ENCODE results near the gene RAB23. TPM values are rescaled to one million over a fixed set of nuclear protein-coding genes. Genes with fewer than 3 reads are reported as not detected.

RAB23 gene
- total and polyA plus RNA-seq, 8 donors = 0.69 to 4.5 (median 1.6) TPM

DNA sequence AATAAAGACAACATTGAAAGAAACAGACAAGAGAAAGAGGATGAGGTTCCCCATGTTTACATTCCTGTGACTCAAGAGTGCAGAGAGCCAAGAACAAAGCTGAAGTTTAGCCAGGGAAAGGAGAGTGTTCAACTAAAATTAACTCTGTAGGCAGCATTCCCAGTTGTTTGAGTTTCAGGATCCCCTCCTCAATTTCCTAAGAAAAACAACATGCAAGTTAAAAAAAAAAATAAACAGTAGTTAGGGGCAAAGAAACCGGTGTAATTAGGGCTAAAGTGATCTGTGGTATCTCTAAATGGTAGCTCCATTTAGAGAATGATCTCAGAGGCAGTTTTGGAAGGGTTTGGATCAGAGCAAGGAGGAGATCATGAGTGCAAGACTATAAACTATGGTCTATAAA is 30.9 kb upstream of the RAB23 start:
- ATAC-seq = peak in 1 of 4 donors; percentile 52
- FAIRE-seq = peak; percentile 80
- no peak for DNase-seq
- Histone ChIP-seq H3K9me3 (no peaks in the 10 kb centered on the region), H3K27me3 (no peaks in the 10 kb centered on the region), H3K4me3 (no peak overlapping the region), H3K4me1 (no peaks in the 10 kb centered on the region), H3K27ac (no peak overlapping the region), H3K36me3 (no peaks in the 10 kb centered on the region)
- intact Hi-C loops (cut with DNase I) = no loop called here
- TF ChIP-seq, protein P1, sequence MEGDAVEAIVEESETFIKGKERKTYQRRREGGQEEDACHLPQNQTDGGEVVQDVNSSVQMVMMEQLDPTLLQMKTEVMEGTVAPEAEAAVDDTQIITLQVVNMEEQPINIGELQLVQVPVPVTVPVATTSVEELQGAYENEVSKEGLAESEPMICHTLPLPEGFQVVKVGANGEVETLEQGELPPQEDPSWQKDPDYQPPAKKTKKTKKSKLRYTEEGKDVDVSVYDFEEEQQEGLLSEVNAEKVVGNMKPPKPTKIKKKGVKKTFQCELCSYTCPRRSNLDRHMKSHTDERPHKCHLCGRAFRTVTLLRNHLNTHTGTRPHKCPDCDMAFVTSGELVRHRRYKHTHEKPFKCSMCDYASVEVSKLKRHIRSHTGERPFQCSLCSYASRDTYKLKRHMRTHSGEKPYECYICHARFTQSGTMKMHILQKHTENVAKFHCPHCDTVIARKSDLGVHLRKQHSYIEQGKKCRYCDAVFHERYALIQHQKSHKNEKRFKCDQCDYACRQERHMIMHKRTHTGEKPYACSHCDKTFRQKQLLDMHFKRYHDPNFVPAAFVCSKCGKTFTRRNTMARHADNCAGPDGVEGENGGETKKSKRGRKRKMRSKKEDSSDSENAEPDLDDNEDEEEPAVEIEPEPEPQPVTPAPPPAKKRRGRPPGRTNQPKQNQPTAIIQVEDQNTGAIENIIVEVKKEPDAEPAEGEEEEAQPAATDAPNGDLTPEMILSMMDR (IDR thresholded peaks at IDR 0.05) = no peak
- 38 to 73% methylated on average over 1 of the region's 1 CpG for WGBS, 2 donors

- H3K4me1 ChIP-seq = no peaks in the 10 kb centered on the region
- H3K27me3 ChIP-seq = no peaks in the 10 kb centered on the region
- H3K4me3 ChIP-seq = no peak overlapping the region
- intact Hi-C loops (cut with DNase I) = no loop called here
- H3K9me3 ChIP-seq = no peaks in the 10 kb centered on the region
- 87 to 89% methylated on average over 9 of the region's 9 CpGs for WGBS, 2 donors
- H3K27ac ChIP-seq = no peak overlapping the region
- FAIRE-seq = no peak
- H3K36me3 ChIP-seq = no peaks in the 10 kb centered on the region
- TF ChIP-seq, protein P1 (IDR thresholded peaks at IDR 0.05) = no peak
- DNase-seq = no peak
- ATAC-seq = no peak
These were observed 30.0 kb upstream of the RAB23 start for GRCh38 chr6:57252137-57252536.

DNA sequence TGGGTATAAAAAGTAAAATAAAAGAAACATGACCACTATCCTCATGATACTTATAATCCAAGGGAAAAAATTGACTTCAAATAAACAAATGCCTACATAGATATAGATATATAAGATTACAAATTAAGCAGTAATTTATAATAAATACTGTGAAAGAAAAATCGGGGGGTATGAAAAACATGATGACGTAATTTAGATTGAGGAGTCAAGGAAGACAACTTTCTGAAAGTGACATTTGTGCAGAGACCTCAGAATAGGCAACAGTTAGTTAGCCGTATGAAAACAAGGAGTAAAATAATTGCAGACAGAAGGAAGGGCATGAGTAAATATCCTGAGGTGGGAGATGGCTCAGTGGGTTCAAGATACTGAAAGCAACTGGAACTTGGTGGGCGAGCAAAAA is 28.2 kb upstream of the RAB23 start:
- intact Hi-C loops (cut with DNase I) = no loop called here
- no peak for ATAC-seq
- TF ChIP-seq, protein P1 (IDR thresholded peaks at IDR 0.05) = no peak

DNA sequence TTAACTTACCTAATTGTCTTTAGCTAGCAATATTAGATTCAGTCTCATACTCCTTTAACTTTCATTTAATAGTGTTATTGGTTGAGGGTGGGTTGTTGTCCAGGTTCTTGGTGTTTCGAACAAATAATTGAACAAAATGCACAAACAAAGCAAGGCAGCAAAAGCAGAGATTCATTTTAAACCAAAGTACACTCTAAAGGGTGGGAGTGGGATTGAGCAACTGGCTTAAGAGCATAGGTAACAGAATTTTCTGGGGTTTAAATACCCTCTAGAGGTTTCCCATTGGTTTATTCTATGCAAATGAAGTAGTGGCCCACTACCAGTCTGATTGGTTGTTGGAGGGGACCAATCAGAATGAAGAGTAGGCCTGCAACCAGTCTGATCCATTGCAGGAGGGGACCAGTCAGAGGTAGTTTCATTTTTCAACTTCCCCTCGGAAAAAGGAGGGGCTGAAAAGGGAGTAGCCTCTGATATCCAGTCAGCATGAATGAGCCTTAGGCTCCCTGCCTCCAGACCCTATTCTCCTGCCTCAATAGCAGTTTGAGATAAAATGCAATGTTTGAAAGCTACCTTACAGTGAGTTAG is 26.3 kb upstream of the RAB23 start:
- Histone ChIP-seq H3K9me3 (no peaks in the 10 kb centered on the region), H3K36me3 (no peaks in the 10 kb centered on the region), H3K4me1 (no peaks in the 10 kb centered on the region), H3K27ac (no peak overlapping the region), H3K4me3 (no peak overlapping the region), H3K27me3 (no peaks in the 10 kb centered on the region)
- 66 to 71% methylated on average over 2 of the region's 2 CpGs for WGBS, 2 donors
- intact Hi-C loops (cut with DNase I) = no loop called here
- no peak for DNase-seq
- TF ChIP-seq, protein P1 (IDR thresholded peaks at IDR 0.05) = no peak
- ATAC-seq = no peak
- no peak for FAIRE-seq

More for the DNA sequence above, 28.2 kb upstream of the RAB23 start:
- no peaks in the 10 kb centered on the region for H3K4me1 ChIP-seq
- DNase-seq (no peak), FAIRE-seq (no peak)
- no peak overlapping the region for H3K27ac ChIP-seq
- whole genome bisulfite sequencing, 2 donors = 62 to 85% methylated on average over 4 of the region's 4 CpGs
- no peaks in the 10 kb centered on the region for H3K27me3 ChIP-seq
- H3K4me3 ChIP-seq = no peak overlapping the region
- no peaks in the 10 kb centered on the region for H3K9me3 ChIP-seq
- no peaks in the 10 kb centered on the region for H3K36me3 ChIP-seq

- intact Hi-C loops (cut with DNase I) = no loop called here
- H3K27me3 ChIP-seq = no peaks in the 10 kb centered on the region
- H3K36me3 ChIP-seq = no peaks in the 10 kb centered on the region
- ATAC-seq (no peak), DNase-seq (no peak), FAIRE-seq (no peak)
- no peak overlapping the region for H3K4me3 ChIP-seq
- H3K9me3 ChIP-seq = no peaks in the 10 kb centered on the region
- H3K4me1 ChIP-seq = no peaks in the 10 kb centered on the region
- H3K27ac ChIP-seq = no peak overlapping the region
- TF ChIP-seq, protein P1 (IDR thresholded peaks at IDR 0.05) = no peak
These were observed 25.5 kb upstream of the RAB23 start for GRCh38 chr6:57247603-57248002.
